Spinal cord (tissue), 10 donors: ENCODE data around the gene PNPLA7. TPM values are rescaled to one million over a fixed set of nuclear protein-coding genes. Genes with fewer than 3 reads are reported as not detected.

Source experiments
- DNase-seq, 6 donors: peaks; one replicate each; pipeline versions ENCODE4 v3.0.0 to v3.0.0-alpha.2; 2013 to 2015; ENCODE audit warnings: low spot score in 6 of 6, low read depth in 4 of 6
- H3K27ac ChIP-seq: one replicate; pipeline ENCODE4 v1.5.1; 2013; ENCODE audit warnings: low read depth, low read length, control low read depth
- H3K27me3 ChIP-seq: one replicate; pipeline ENCODE4 v1.6.1; 2013; ENCODE audit warnings: low read length; ENCODE audit not compliant: control insufficient read depth, insufficient read depth
- H3K36me3 ChIP-seq: one replicate; pipeline ENCODE4 v1.6.1; 2013; ENCODE audit warnings: low read length; ENCODE audit not compliant: control insufficient read depth, insufficient read depth
- H3K4me1 ChIP-seq: one replicate; pipeline ENCODE4 v1.6.1; 2013; ENCODE audit warnings: low read length; ENCODE audit not compliant: control insufficient read depth, insufficient read depth
- H3K4me3 ChIP-seq: one replicate; pipeline ENCODE4 v1.5.1; 2013; ENCODE audit warnings: low read depth, low read length, control low read depth
- H3K9me3 ChIP-seq: one replicate; pipeline ENCODE4 v1.6.1; 2013; ENCODE audit warnings: low read length; ENCODE audit not compliant: control insufficient read depth, insufficient read depth
- WGBS: methylation state at CpG from one replicate; pipeline ENCODE4 v1.1.5; 2013; ENCODE audit warnings: missing lambda C conversion rate; ENCODE audit not compliant: insufficient coverage; 5-methylcytosine and 5-hydroxymethylcytosine counted together
- polyA plus RNA-seq, 2 donors: library from polyadenylated mRNA; unstranded; fragments of 120-200 nt; gene quantifications; one replicate each; pipeline ENCODE4 v1.2.1, GENCODE V29; 2013; ENCODE audit not compliant: insufficient read length in 2 of 2
- total RNA-seq, 2 donors: library from RNA; depleted of rRNA in 1 of 2; stranded (reverse); fragments of 120-200 nt in 1 of 2; fragments of >200 nt in 1 of 2; gene quantifications; one replicate each; pipeline versions ENCODE4 v1.2.3 to v1.2.4, GENCODE V29; 2013 to 2014
- donor health status: healthy.

Gene PNPLA7
- total and polyA plus RNA-seq, 4 donors = 0.89 to 6.6 (median 4.4) TPM

- Histone ChIP-seq H3K36me3 (peaks cover 61% of the 10 kb centered on the region), H3K4me1 (peaks cover 26% of the 10 kb centered on the region), H3K4me3 (no peak overlapping the region), H3K27ac (no peak overlapping the region), H3K27me3 (no peaks in the 10 kb centered on the region), H3K9me3 (no peaks in the 10 kb centered on the region)
- DNase-seq = no peak
- WGBS = 95% methylated on average over 11 of the region's 13 CpGs
These were observed 38.1 kb upstream of the PNPLA7 start for GRCh38 chr9:137588311-137588710.

GRCh38 chr9:137586854-137587253 lies 36.7 kb upstream of the PNPLA7 start:
- peaks cover 75% of the 10 kb centered on the region for H3K36me3 ChIP-seq
- no peak overlapping the region for H3K4me3 ChIP-seq
- peaks cover 26% of the 10 kb centered on the region for H3K4me1 ChIP-seq
- H3K9me3 ChIP-seq = no peaks in the 10 kb centered on the region
- no peak for DNase-seq
- H3K27me3 ChIP-seq = no peaks in the 10 kb centered on the region
- WGBS = 93% methylated on average over 14 of the region's 14 CpGs
- no peak overlapping the region for H3K27ac ChIP-seq

GRCh38 chr9:137583957-137584356 lies 33.8 kb upstream of the PNPLA7 start:
- H3K36me3 ChIP-seq = peaks cover 91% of the 10 kb centered on the region
- WGBS = 70% methylated on average over 7 of the region's 8 CpGs
- peaks cover 23% of the 10 kb centered on the region for H3K4me1 ChIP-seq
- no peaks in the 10 kb centered on the region for H3K27me3 ChIP-seq
- H3K9me3 ChIP-seq = no peaks in the 10 kb centered on the region
- no peak for DNase-seq
- no peak overlapping the region for H3K27ac ChIP-seq
- H3K4me3 ChIP-seq = no peak overlapping the region

GRCh38 chr9:137583347-137583746 lies 33.1 kb upstream of the PNPLA7 start:
- WGBS = 88% methylated on average over 8 of the region's 14 CpGs
- Histone ChIP-seq H3K4me1 (peaks cover 22% of the 10 kb centered on the region), H3K36me3 (peaks cover 85% of the 10 kb centered on the region), H3K4me3 (no peak overlapping the region), H3K9me3 (no peaks in the 10 kb centered on the region), H3K27ac (no peak overlapping the region), H3K27me3 (no peaks in the 10 kb centered on the region)
- DNase-seq = no peak

- Histone ChIP-seq H3K36me3 (peaks cover 75% of the 10 kb centered on the region), H3K4me1 (peaks cover 30% of the 10 kb centered on the region), H3K4me3 (no peak overlapping the region), H3K27me3 (no peaks in the 10 kb centered on the region), H3K9me3 (no peaks in the 10 kb centered on the region), H3K27ac (no peak overlapping the region)
- DNase-seq = no peak
- WGBS = 87% methylated on average over 20 of the region's 20 CpGs
These were observed 32.2 kb upstream of the PNPLA7 start for GRCh38 chr9:137582286-137582860.

- Histone ChIP-seq H3K9me3 (no peaks in the 10 kb centered on the region), H3K4me1 (peaks cover 33% of the 10 kb centered on the region), H3K36me3 (peaks cover 71% of the 10 kb centered on the region), H3K4me3 (no peak overlapping the region), H3K27ac (no peak overlapping the region), H3K27me3 (no peaks in the 10 kb centered on the region)
- no peak for DNase-seq
- 87% methylated on average over 22 of the region's 22 CpGs for WGBS
These were observed 31.4 kb upstream of the PNPLA7 start for GRCh38 chr9:137581361-137582285.

- WGBS = 93% methylated on average over 4 of the region's 4 CpGs
- Histone ChIP-seq H3K27me3 (no peaks in the 10 kb centered on the region), H3K27ac (no peak overlapping the region), H3K9me3 (no peaks in the 10 kb centered on the region), H3K36me3 (peaks cover 71% of the 10 kb centered on the region), H3K4me3 (no peak overlapping the region), H3K4me1 (peaks cover 36% of the 10 kb centered on the region)
- no peak for DNase-seq
These were observed 30.7 kb upstream of the PNPLA7 start for GRCh38 chr9:137580954-137581322.

- peaks cover 71% of the 10 kb centered on the region for H3K36me3 ChIP-seq
These were observed 30.2 kb upstream of the PNPLA7 start for GRCh38 chr9:137580209-137580953.

GRCh38 chr9:137579259-137579604 lies 29.0 kb upstream of the PNPLA7 start:
- Histone ChIP-seq H3K36me3 (peaks cover 71% of the 10 kb centered on the region), H3K9me3 (no peaks in the 10 kb centered on the region), H3K4me1 (peaks cover 36% of the 10 kb centered on the region), H3K4me3 (peak overlapping the region; percentile 53), H3K27ac (peak overlapping the region; percentile 71), H3K27me3 (no peaks in the 10 kb centered on the region)
- no peak for DNase-seq
- 20% methylated on average over 12 of the region's 19 CpGs for WGBS

More at GRCh38 chr9:137580209-137580953, 30.2 kb upstream of the PNPLA7 start:
- Histone ChIP-seq H3K4me1 (peaks cover 36% of the 10 kb centered on the region), H3K27me3 (no peaks in the 10 kb centered on the region), H3K9me3 (no peaks in the 10 kb centered on the region), H3K27ac (no peak overlapping the region), H3K4me3 (no peak overlapping the region)
- peak in 1 of 6 donors; percentile 48 for DNase-seq
- WGBS = 60% methylated on average over 23 of the region's 23 CpGs
